H9 (cell line): ENCODE measurements around the gene EIF4E3. TPM values are rescaled to one million over a fixed set of nuclear protein-coding genes. Genes with fewer than 3 reads are reported as not detected.

Source experiments
- DNase-seq: peaks from one replicate; pipeline ENCODE4 v3.0.0-alpha.2; 2017
- H2AFZ ChIP-seq: one replicate; pipeline ENCODE4 v1.6.1; 2013; ENCODE audit warnings: mild to moderate bottlenecking, low read length, control low read depth, moderate library complexity
- H2AK5ac ChIP-seq: 2 replicates; pipeline ENCODE4 v1.6.1; 2013; ENCODE audit warnings: low read length, control low read depth, mixed read lengths; ENCODE audit not compliant: insufficient read length
- H2BK120ac ChIP-seq: one replicate; pipeline ENCODE4 v1.6.1; 2013; ENCODE audit warnings: low read depth, mild to moderate bottlenecking, low read length, control low read depth, inconsistent platforms; ENCODE audit not compliant: poor library complexity, severe bottlenecking
- H2BK12ac ChIP-seq: 2 replicates; pipeline ENCODE4 v1.6.1; 2013; ENCODE audit warnings: low read length, control low read depth, mixed read lengths, low read depth; ENCODE audit not compliant: insufficient read length
- H2BK15ac ChIP-seq: 2 replicates; pipeline ENCODE4 v1.6.1; 2013; ENCODE audit warnings: low read depth, low read length, control low read depth
- H2BK20ac ChIP-seq: one replicate; pipeline ENCODE4 v1.6.1; 2013; ENCODE audit warnings: low read depth, mild to moderate bottlenecking, low read length, control low read depth, inconsistent platforms; ENCODE audit not compliant: poor library complexity, severe bottlenecking
- H2BK5ac ChIP-seq: 2 replicates; pipeline ENCODE4 v1.6.1; 2013; ENCODE audit warnings: low read length, control low read depth, mixed read lengths; ENCODE audit not compliant: insufficient read length
- H3K14ac ChIP-seq: 2 replicates; pipeline ENCODE4 v1.6.1; 2013; ENCODE audit warnings: low read length, control low read depth; ENCODE audit not compliant: insufficient read depth
- H3K18ac ChIP-seq: 2 replicates; pipeline ENCODE4 v1.6.1; 2013; ENCODE audit warnings: low read depth, mild to moderate bottlenecking, mixed read lengths, low read length, control low read depth; ENCODE audit not compliant: insufficient read length
- H3K23ac ChIP-seq: 2 replicates; pipeline ENCODE4 v1.6.1; 2013; ENCODE audit warnings: low read length, control low read depth, mixed read lengths, low read depth; ENCODE audit not compliant: insufficient read length
- H3K23me2 ChIP-seq: 2 replicates; pipeline ENCODE4 v1.6.1; 2013; ENCODE audit warnings: low read depth, mild to moderate bottlenecking, mixed read lengths, low read length, control low read depth; ENCODE audit not compliant: insufficient read length, poor library complexity, severe bottlenecking
- H3K27ac ChIP-seq: 2 replicates; pipeline ENCODE4 v1.5.1; 2013; ENCODE audit warnings: low read length, control low read depth, mixed read lengths, low read depth; ENCODE audit not compliant: insufficient read length
- H3K27me3 ChIP-seq: 2 replicates; pipeline ENCODE4 v1.6.1; 2013; ENCODE audit warnings: low read length, control low read depth, inconsistent platforms; ENCODE audit not compliant: insufficient read depth
- H3K4ac ChIP-seq: 2 replicates; pipeline ENCODE4 v1.6.1; 2013; ENCODE audit warnings: low read depth, mild to moderate bottlenecking, control low read depth, inconsistent platforms, low read length, moderate library complexity
- H3K4me1 ChIP-seq: 2 replicates; pipeline ENCODE4 v1.6.1; 2013; ENCODE audit warnings: low read length, control low read depth, inconsistent platforms; ENCODE audit not compliant: insufficient read depth
- H3K4me2 ChIP-seq: 2 replicates; pipeline ENCODE4 v1.6.1; 2013; ENCODE audit warnings: low read length, control low read depth, mixed read lengths; ENCODE audit not compliant: insufficient read length, insufficient read depth
- H3K56ac ChIP-seq: 2 replicates; pipeline ENCODE4 v1.6.1; 2013; ENCODE audit warnings: low read depth, mild to moderate bottlenecking, mixed read lengths, low read length, control low read depth; ENCODE audit not compliant: insufficient read length
- H3K79me1 ChIP-seq: 2 replicates; pipeline ENCODE4 v1.6.1; 2013; ENCODE audit warnings: low read depth, mild to moderate bottlenecking, moderate library complexity, low read length, control low read depth, inconsistent platforms; ENCODE audit not compliant: insufficient read depth, poor library complexity, severe bottlenecking
- H3K79me2 ChIP-seq: 2 replicates; pipeline ENCODE4 v1.6.1; 2013; ENCODE audit warnings: low read length, control low read depth, inconsistent platforms; ENCODE audit not compliant: insufficient read depth
- H3K9ac ChIP-seq: 2 replicates; pipeline ENCODE4 v1.6.1; 2013; ENCODE audit warnings: low read length, control low read depth, mixed read lengths; ENCODE audit not compliant: insufficient read length; ENCODE audit errors: extremely low read depth
- H3K9me3 ChIP-seq: one replicate; pipeline ENCODE4 v1.6.1; 2013; ENCODE audit warnings: low read depth, low read length, inconsistent platforms; ENCODE audit not compliant: control insufficient read depth
- H3T11ph ChIP-seq: one replicate; pipeline ENCODE4 v1.6.1; 2013; ENCODE audit warnings: mild to moderate bottlenecking, low read length, control low read depth, inconsistent platforms
- H4K20me1 ChIP-seq: one replicate; pipeline ENCODE4 v1.6.1; 2013; ENCODE audit not compliant: control insufficient read depth, insufficient read length, insufficient read depth
- H4K5ac ChIP-seq: 2 replicates; pipeline ENCODE4 v1.6.1; 2013; ENCODE audit warnings: low read depth, mild to moderate bottlenecking, mixed read lengths, low read length, control low read depth; ENCODE audit not compliant: insufficient read length
- H4K8ac ChIP-seq: replicated peaks from 2 replicates; pipeline ENCODE4 v1.6.1; 2013; ENCODE audit warnings: low read length, control low read depth, mixed read lengths, low read depth; ENCODE audit not compliant: insufficient read length
- H4K91ac ChIP-seq: 2 replicates; pipeline ENCODE4 v1.6.1; 2013; ENCODE audit warnings: low read depth, mild to moderate bottlenecking, moderate library complexity, mixed read lengths, low read length, control low read depth; ENCODE audit not compliant: insufficient read length
- H3K27ac Mint-ChIP-seq, 3 experiments: 2 replicates in 2 of 3; 3 replicates in 1 of 3; pipeline ENCODE4 v1.8.0; 2020 to 2021; ENCODE audit warnings: mixed read lengths in 3 of 3, mild to moderate bottlenecking in 1 of 3, moderate library complexity in 1 of 3
- H3K27me3 Mint-ChIP-seq: 2 replicates; pipeline ENCODE4 v1.8.0; 2021; ENCODE audit warnings: low read depth, mild to moderate bottlenecking, moderate library complexity, mixed read lengths
- H3K36me3 Mint-ChIP-seq, 3 experiments: 2 replicates in 2 of 3; 3 replicates in 1 of 3; pipeline ENCODE4 v1.8.0; 2020 to 2021; ENCODE audit warnings: low read depth in 3 of 3, mixed read lengths in 3 of 3; ENCODE audit not compliant: insufficient read depth in 1 of 3
- H3K4me1 Mint-ChIP-seq, 2 experiments: 2 replicates each; pipeline ENCODE4 v1.8.0; 2020; ENCODE audit warnings: mixed read lengths in 2 of 2
- H3K4me3 Mint-ChIP-seq, 2 experiments: 2 replicates in 1 of 2; 3 replicates in 1 of 2; pipeline ENCODE4 v1.8.0; 2020 to 2021; ENCODE audit warnings: mild to moderate bottlenecking in 2 of 2, mixed read lengths in 2 of 2, moderate library complexity in 1 of 2
- H3K9me3 Mint-ChIP-seq, 2 experiments: 2 replicates in 1 of 2; 3 replicates in 1 of 2; pipeline ENCODE4 v1.8.0; 2020; ENCODE audit warnings: mild to moderate bottlenecking in 2 of 2, mixed read lengths in 2 of 2, moderate library complexity in 1 of 2
- WGBS: extraction: QIAGEN DNeasy Blood & Tissue Kit; methylation state at CpG from one replicate; pipeline ENCODE4 v1.1.7; 2013; ENCODE audit warnings: missing lambda C conversion rate, low lambda C conversion rate, mixed read lengths; ENCODE audit not compliant: insufficient read length; ENCODE audit errors: extremely low coverage; 5-methylcytosine and 5-hydroxymethylcytosine counted together
- total RNA-seq: library from RNA; stranded (reverse); gene quantifications from 2 replicates; pipeline ENCODE4 v1.2.1, GENCODE V29; 2021
- TF ChIP-seq, protein P1 (sequence below): fragments of 200-600 bp; sonication (generic); conservative IDR thresholded peaks from 3 replicates; pipeline ENCODE4 v1.8.0; 2021; ENCODE audit warnings: antibody characterized with exemption, mild to moderate bottlenecking

The EIF4E3 gene
- total RNA-seq, 1 experiment from 2014 or later = 12.9 TPM

- Histone ChIP-seq H3K14ac (no peak overlapping the region), H2BK120ac (no peak overlapping the region), H4K5ac (no peak overlapping the region), H2BK5ac (no peak overlapping the region), H4K91ac (no peak overlapping the region), H3K9ac (no peak overlapping the region), H3T11ph (no peak overlapping the region), H4K20me1 (no peaks in the 10 kb centered on the region), H2BK20ac (no peak overlapping the region), H3K23me2 (no peaks in the 10 kb centered on the region), H3K79me1 (no peaks in the 10 kb centered on the region), H3K4ac (no peak overlapping the region), H3K9me3 (no peaks in the 10 kb centered on the region), H3K56ac (no peak overlapping the region), H3K79me2 (no peaks in the 10 kb centered on the region), H3K27ac (no peak overlapping the region), H3K4me2 (no peak overlapping the region), H2BK15ac (no peak overlapping the region), H3K23ac (no peak overlapping the region), H2BK12ac (no peak overlapping the region), H2AFZ (no peak overlapping the region), H3K27me3 (no peaks in the 10 kb centered on the region), H2AK5ac (no peak overlapping the region), H3K4me1 (peaks cover 4% of the 10 kb centered on the region; the same call in 1 of the 2 replicates), H4K8ac (no peak overlapping the region), H3K18ac (no peak overlapping the region)
- peak; percentile 69 for DNase-seq
- Mint-ChIP-seq H3K27me3 (no peaks in the 10 kb centered on the region), H3K27ac (peak overlapping the region; percentile 57 to 76 (median 76); a peak in 4 of 7 replicates), H3K4me3 (no peak overlapping the region), H3K4me1 (peaks cover 25 to 26% of the 10 kb centered on the region in 2 experiments), H3K36me3 (peaks cover 0 to 2% (median 2%) of the 10 kb centered on the region in 3 experiments; a peak in 3 of 7 replicates), H3K9me3 (no peaks in the 10 kb centered on the region)
- no CpG with 5 or more reads among the region's 7 CpGs for WGBS
- TF ChIP-seq, protein P1, sequence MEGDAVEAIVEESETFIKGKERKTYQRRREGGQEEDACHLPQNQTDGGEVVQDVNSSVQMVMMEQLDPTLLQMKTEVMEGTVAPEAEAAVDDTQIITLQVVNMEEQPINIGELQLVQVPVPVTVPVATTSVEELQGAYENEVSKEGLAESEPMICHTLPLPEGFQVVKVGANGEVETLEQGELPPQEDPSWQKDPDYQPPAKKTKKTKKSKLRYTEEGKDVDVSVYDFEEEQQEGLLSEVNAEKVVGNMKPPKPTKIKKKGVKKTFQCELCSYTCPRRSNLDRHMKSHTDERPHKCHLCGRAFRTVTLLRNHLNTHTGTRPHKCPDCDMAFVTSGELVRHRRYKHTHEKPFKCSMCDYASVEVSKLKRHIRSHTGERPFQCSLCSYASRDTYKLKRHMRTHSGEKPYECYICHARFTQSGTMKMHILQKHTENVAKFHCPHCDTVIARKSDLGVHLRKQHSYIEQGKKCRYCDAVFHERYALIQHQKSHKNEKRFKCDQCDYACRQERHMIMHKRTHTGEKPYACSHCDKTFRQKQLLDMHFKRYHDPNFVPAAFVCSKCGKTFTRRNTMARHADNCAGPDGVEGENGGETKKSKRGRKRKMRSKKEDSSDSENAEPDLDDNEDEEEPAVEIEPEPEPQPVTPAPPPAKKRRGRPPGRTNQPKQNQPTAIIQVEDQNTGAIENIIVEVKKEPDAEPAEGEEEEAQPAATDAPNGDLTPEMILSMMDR = peak; percentile 90
These were observed 44.0 kb downstream of the EIF4E3 start for GRCh38 chr3:71681224-71681668.
